Right ventricle myocardium inferior (tissue), 1 donor: ENCODE results near the gene NBEA. TPM values are rescaled to one million over a fixed set of nuclear protein-coding genes. Genes with fewer than 3 reads are reported as not detected.

Experiments
- ATAC-seq: fragments of 200-7000 bp; cut with Tn5 transposase; one replicate; pipeline ENCODE4 v1.9.1; 2020; ENCODE audit warnings: mild to moderate bottlenecking, moderate library complexity
- DNase-seq: peaks from one replicate; pipeline ENCODE4 v3.0.0; 2021; ENCODE audit errors: missing footprints
- intact Hi-C: fragments of 100-400 bp; cut with DNase I; formaldehyde crosslinking; loops from one replicate; pipeline ENCODE4 v1.11.0; 2022
- total RNA-seq: library from RNA; stranded (reverse); fragmentation: NEBNext Ultra II Directional; extraction: Animal tissue kit (Norgen Biotek cat#: 25700); gene quantifications from one replicate; pipeline ENCODE4 v1.2.1, GENCODE V29; 2021
- donor health status: DM: no; HTN: yes; CAD: no; lungs with severe emphysema.

NBEA gene
- total RNA-seq, 1 donor from 2014 or later: 17.2 TPM

GRCh38 chr13:35475212-35475959, 533.3 kb downstream of the NBEA start:
- ATAC-seq: peak; percentile 30
- intact Hi-C loops: loop anchor here (10.0 kb wide), 2 partner anchors 131 to 249 kb away; no protein-coding TSS in a partner anchor
- peak; percentile 69 for DNase-seq

- intact Hi-C loops: loop anchor here (10.0 kb wide), 2 partner anchors 131 to 249 kb away; no protein-coding TSS in a partner anchor
- ATAC-seq: peak; percentile 34
- peak; percentile 56 for DNase-seq
Measured at GRCh38 chr13:35475960-35476943, 534.2 kb downstream of the NBEA start, which contains the start of gene MAB21L1. MAB21L1 (minus strand) TSS chr13:35476689; CDS start chr13:35476138, 551 bp downstream.

- no peak for ATAC-seq
- intact Hi-C loops: loop anchor here (10.0 kb wide), 2 partner anchors 133 to 247 kb away; no protein-coding TSS in a partner anchor
- no peak for DNase-seq
Measured at GRCh38 chr13:35477386-35477946, 535.4 kb downstream of the NBEA start.

GRCh38 chr13:35478271-35479037, 536.4 kb downstream of the NBEA start:
- DNase-seq: no peak
- no peak for ATAC-seq
- intact Hi-C loops: loop anchor here (10.0 kb wide), 2 partner anchors 134 to 246 kb away; no protein-coding TSS in a partner anchor

- no peak for ATAC-seq
- DNase-seq: no peak
- intact Hi-C loops: loop anchor here (10.0 kb wide), 2 partner anchors 134 to 246 kb away; no protein-coding TSS in a partner anchor
Measured at GRCh38 chr13:35479038-35479492, 537.0 kb downstream of the NBEA start.

- DNase-seq: no peak
- intact Hi-C loops: loop anchor here (10.0 kb wide), 2 partner anchors 135 to 245 kb away; no protein-coding TSS in a partner anchor
- no peak for ATAC-seq
Measured at GRCh38 chr13:35479706-35480105, 537.6 kb downstream of the NBEA start.

- intact Hi-C loops: no loop called here
- no peak for DNase-seq
- ATAC-seq: no peak
Measured at GRCh38 chr13:35480346-35480745, 538.3 kb downstream of the NBEA start.

- intact Hi-C loops: no loop called here
- ATAC-seq (no peak), DNase-seq (no peak)
Measured at GRCh38 chr13:35481777-35482176, 539.7 kb downstream of the NBEA start.

- intact Hi-C loops: no loop called here
- ATAC-seq: no peak
Measured at GRCh38 chr13:35482527-35482926, 540.5 kb downstream of the NBEA start.

GRCh38 chr13:35483761-35484160, 541.7 kb downstream of the NBEA start:
- DNase-seq: no peak
- intact Hi-C loops: no loop called here
- ATAC-seq: no peak

More at GRCh38 chr13:35482527-35482926, 540.5 kb downstream of the NBEA start:
- DNase-seq: no peak

- no peak for DNase-seq
- no peak for ATAC-seq
- intact Hi-C loops: no loop called here
Measured at GRCh38 chr13:35484384-35484783, 542.3 kb downstream of the NBEA start.

- DNase-seq (no peak), ATAC-seq (no peak)
- intact Hi-C loops: no loop called here
Measured at GRCh38 chr13:35485424-35485823, 543.4 kb downstream of the NBEA start.

- DNase-seq (no peak), ATAC-seq (no peak)
- intact Hi-C loops: no loop called here
Measured at GRCh38 chr13:35489050-35489449, 547.0 kb downstream of the NBEA start.

GRCh38 chr13:35496006-35496405, 553.9 kb downstream of the NBEA start:
- intact Hi-C loops: no loop called here
- no peak for ATAC-seq
- no peak for DNase-seq

GRCh38 chr13:35496761-35497386, 554.8 kb downstream of the NBEA start:
- ATAC-seq: no peak
- DNase-seq: no peak
- intact Hi-C loops: no loop called here

GRCh38 chr13:35498231-35498630, 556.2 kb downstream of the NBEA start:
- no peak for ATAC-seq

GRCh38 chr13:35499196-35499662, 557.2 kb downstream of the NBEA start:
- ATAC-seq (peak; percentile 95), DNase-seq (no peak)
- intact Hi-C loops: no loop called here

More at GRCh38 chr13:35498231-35498630, 556.2 kb downstream of the NBEA start:
- DNase-seq: no peak
- intact Hi-C loops: no loop called here
